Stimulated activated memory B cell treated with anti-CD40 and anti-IgM and Interleukin-4, amounts not matched to agents 10 μg/mL and 1 μg/mL and 100 μg/mL, for 72 hours (primary cell): ENCODE measurements around the gene STXBP5L.
A peak's percentile ranks its signal among the peaks of the same experiment; 100 is the strongest.
"Not testable (repeated sequence)": the region's sequence is repeated elsewhere in the genome, so short reads cannot be mapped to it uniquely, and the experiment has no call there.

Experiments used
- ATAC-seq: fragments of 150-1000 bp; cut with Tn5 transposase; 2 replicates; pipeline ENCODE4 v1.10.0; 2021
- H3K27ac Mint-ChIP-seq: one replicate; pipeline ENCODE4 v1.8.0; 2022; ENCODE audit warnings: mild to moderate bottlenecking, mixed read lengths
- H3K27me3 Mint-ChIP-seq: one replicate; pipeline ENCODE4 v1.8.0; 2022; ENCODE audit warnings: mixed read lengths
- H3K36me3 Mint-ChIP-seq: one replicate; pipeline ENCODE4 v1.8.0; 2022; ENCODE audit warnings: mixed read lengths
- H3K4me1 Mint-ChIP-seq: one replicate; pipeline ENCODE4 v1.8.0; 2022; ENCODE audit warnings: mixed read lengths
- H3K4me3 Mint-ChIP-seq: one replicate; pipeline ENCODE4 v1.8.0; 2022; ENCODE audit warnings: mild to moderate bottlenecking, moderate library complexity, mixed read lengths
- H3K9me3 Mint-ChIP-seq: one replicate; pipeline ENCODE4 v1.8.0; 2022; ENCODE audit warnings: mixed read lengths

Gene STXBP5L

GRCh38 chr3:120931593-120931992, 23.6 kb downstream of the STXBP5L start:
- Mint-ChIP-seq H3K4me3 (no peak overlapping the region), H3K4me1 (no peaks in the 10 kb centered on the region), H3K27me3 (no peaks in the 10 kb centered on the region), H3K27ac (no peak overlapping the region), H3K9me3 (peaks cover 5% of the 10 kb centered on the region), H3K36me3 (no peaks in the 10 kb centered on the region)
- ATAC-seq: no peak

GRCh38 chr3:120956143-120956542, 48.1 kb downstream of the STXBP5L start:
- H3K4me1 Mint-ChIP-seq: no peaks in the 10 kb centered on the region
- ATAC-seq: no peak
- H3K27ac Mint-ChIP-seq: no peak overlapping the region
- peaks cover 5% of the 10 kb centered on the region for H3K9me3 Mint-ChIP-seq
- no peaks in the 10 kb centered on the region for H3K36me3 Mint-ChIP-seq
- H3K27me3 Mint-ChIP-seq: no peaks in the 10 kb centered on the region
- H3K4me3 Mint-ChIP-seq: no peak overlapping the region

- Mint-ChIP-seq H3K27me3 (peaks cover 14% of the 10 kb centered on the region), H3K36me3 (no peaks in the 10 kb centered on the region), H3K9me3 (peaks cover 8% of the 10 kb centered on the region), H3K4me3 (no peak overlapping the region), H3K4me1 (no peaks in the 10 kb centered on the region), H3K27ac (no peak overlapping the region)
- peak; percentile 34 for ATAC-seq
Observed at GRCh38 chr3:120982608-120983320, 74.8 kb downstream of the STXBP5L start.

- Mint-ChIP-seq H3K4me1 (no peaks in the 10 kb centered on the region), H3K9me3 (peaks cover 6% of the 10 kb centered on the region), H3K27me3 (peaks cover 14% of the 10 kb centered on the region), H3K4me3 (no peak overlapping the region), H3K27ac (no peak overlapping the region), H3K36me3 (no peaks in the 10 kb centered on the region)
- peak; percentile 8 for ATAC-seq
Observed at GRCh38 chr3:120983321-120983665, 75.3 kb downstream of the STXBP5L start.

- H3K9me3 Mint-ChIP-seq: peaks cover 6% of the 10 kb centered on the region
- H3K36me3 Mint-ChIP-seq: no peaks in the 10 kb centered on the region
- H3K4me3 Mint-ChIP-seq: no peak overlapping the region
- no peaks in the 10 kb centered on the region for H3K4me1 Mint-ChIP-seq
- no peak overlapping the region for H3K27ac Mint-ChIP-seq
- peaks cover 14% of the 10 kb centered on the region for H3K27me3 Mint-ChIP-seq
- ATAC-seq: no peak
Observed at GRCh38 chr3:120983841-120984240, 75.8 kb downstream of the STXBP5L start.

GRCh38 chr3:120985242-120985641, 77.2 kb downstream of the STXBP5L start:
- no peaks in the 10 kb centered on the region for H3K4me1 Mint-ChIP-seq
- no peak for ATAC-seq
- peaks cover 3% of the 10 kb centered on the region for H3K9me3 Mint-ChIP-seq
- H3K4me3 Mint-ChIP-seq: no peak overlapping the region
- H3K36me3 Mint-ChIP-seq: no peaks in the 10 kb centered on the region
- peaks cover 14% of the 10 kb centered on the region for H3K27me3 Mint-ChIP-seq
- no peak overlapping the region for H3K27ac Mint-ChIP-seq

- peaks cover 6% of the 10 kb centered on the region for H3K9me3 Mint-ChIP-seq
- no peaks in the 10 kb centered on the region for H3K4me1 Mint-ChIP-seq
- H3K27ac Mint-ChIP-seq: no peak overlapping the region
- no peak overlapping the region for H3K4me3 Mint-ChIP-seq
- no peaks in the 10 kb centered on the region for H3K36me3 Mint-ChIP-seq
- ATAC-seq: no peak
- H3K27me3 Mint-ChIP-seq: peaks cover 14% of the 10 kb centered on the region
Observed at GRCh38 chr3:120988994-120989393, 81.0 kb downstream of the STXBP5L start.

- no peak overlapping the region for H3K27ac Mint-ChIP-seq
- H3K4me1 Mint-ChIP-seq: no peaks in the 10 kb centered on the region
- no peaks in the 10 kb centered on the region for H3K27me3 Mint-ChIP-seq
- H3K36me3 Mint-ChIP-seq: no peaks in the 10 kb centered on the region
- peaks cover 10% of the 10 kb centered on the region for H3K9me3 Mint-ChIP-seq
- ATAC-seq: no peak
- H3K4me3 Mint-ChIP-seq: no peak overlapping the region
Observed at GRCh38 chr3:121018917-121019321, 110.9 kb downstream of the STXBP5L start.

- no peaks in the 10 kb centered on the region for H3K9me3 Mint-ChIP-seq
- no peaks in the 10 kb centered on the region for H3K36me3 Mint-ChIP-seq
- no peak overlapping the region for H3K4me3 Mint-ChIP-seq
Observed at GRCh38 chr3:121063628-121064027, 155.6 kb downstream of the STXBP5L start.

GRCh38 chr3:121064121-121064520, 156.1 kb downstream of the STXBP5L start:
- no peaks in the 10 kb centered on the region for H3K27me3 Mint-ChIP-seq
- no peak overlapping the region for H3K4me3 Mint-ChIP-seq
- no peaks in the 10 kb centered on the region for H3K9me3 Mint-ChIP-seq
- no peak overlapping the region for H3K27ac Mint-ChIP-seq
- no peaks in the 10 kb centered on the region for H3K4me1 Mint-ChIP-seq
- no peak for ATAC-seq
- no peaks in the 10 kb centered on the region for H3K36me3 Mint-ChIP-seq

More at GRCh38 chr3:121063628-121064027, 155.6 kb downstream of the STXBP5L start:
- no peaks in the 10 kb centered on the region for H3K27me3 Mint-ChIP-seq
- no peak overlapping the region for H3K27ac Mint-ChIP-seq
- H3K4me1 Mint-ChIP-seq: no peaks in the 10 kb centered on the region
- ATAC-seq: no peak

- no peak for ATAC-seq
- Mint-ChIP-seq H3K27ac (no peak overlapping the region), H3K9me3 (no peaks in the 10 kb centered on the region), H3K36me3 (no peaks in the 10 kb centered on the region), H3K4me1 (no peaks in the 10 kb centered on the region), H3K4me3 (no peak overlapping the region), H3K27me3 (no peaks in the 10 kb centered on the region)
Observed at GRCh38 chr3:121072133-121072532, 164.1 kb downstream of the STXBP5L start.

GRCh38 chr3:121073011-121073410, 165.0 kb downstream of the STXBP5L start:
- Mint-ChIP-seq H3K4me3 (no peak overlapping the region), H3K27ac (no peak overlapping the region), H3K27me3 (no peaks in the 10 kb centered on the region), H3K36me3 (no peaks in the 10 kb centered on the region), H3K9me3 (no peaks in the 10 kb centered on the region), H3K4me1 (no peaks in the 10 kb centered on the region)
- ATAC-seq: no peak

- Mint-ChIP-seq H3K4me3 (no peak overlapping the region), H3K4me1 (no peaks in the 10 kb centered on the region), H3K9me3 (peaks cover 7% of the 10 kb centered on the region), H3K36me3 (no peaks in the 10 kb centered on the region), H3K27ac (no peak overlapping the region), H3K27me3 (no peaks in the 10 kb centered on the region)
- no peak for ATAC-seq
Observed at GRCh38 chr3:121075191-121075590, 167.2 kb downstream of the STXBP5L start.

- H3K27me3 Mint-ChIP-seq, H3K4me1 Mint-ChIP-seq, ATAC-seq, H3K4me3 Mint-ChIP-seq, H3K36me3 Mint-ChIP-seq, H3K27ac Mint-ChIP-seq: not testable (repeated sequence)
- H3K9me3 Mint-ChIP-seq: peaks cover 12% of the 10 kb centered on the region
Observed at GRCh38 chr3:121078378-121079101, 170.5 kb downstream of the STXBP5L start.

- no peak overlapping the region for H3K4me3 Mint-ChIP-seq
- no peaks in the 10 kb centered on the region for H3K4me1 Mint-ChIP-seq
- H3K36me3 Mint-ChIP-seq: no peaks in the 10 kb centered on the region
- peaks cover 8% of the 10 kb centered on the region for H3K9me3 Mint-ChIP-seq
- H3K27me3 Mint-ChIP-seq: no peaks in the 10 kb centered on the region
- ATAC-seq: no peak
- no peak overlapping the region for H3K27ac Mint-ChIP-seq
Observed at GRCh38 chr3:121096953-121097352, 188.9 kb downstream of the STXBP5L start.

GRCh38 chr3:121111086-121111485, 203.1 kb downstream of the STXBP5L start:
- H3K27me3 Mint-ChIP-seq, H3K27ac Mint-ChIP-seq, H3K9me3 Mint-ChIP-seq, ATAC-seq, H3K4me3 Mint-ChIP-seq, H3K36me3 Mint-ChIP-seq, H3K4me1 Mint-ChIP-seq: not testable (repeated sequence)
